Measurements from ENCODE around the gene TMEM119.

TMEM119 gene, protein sequence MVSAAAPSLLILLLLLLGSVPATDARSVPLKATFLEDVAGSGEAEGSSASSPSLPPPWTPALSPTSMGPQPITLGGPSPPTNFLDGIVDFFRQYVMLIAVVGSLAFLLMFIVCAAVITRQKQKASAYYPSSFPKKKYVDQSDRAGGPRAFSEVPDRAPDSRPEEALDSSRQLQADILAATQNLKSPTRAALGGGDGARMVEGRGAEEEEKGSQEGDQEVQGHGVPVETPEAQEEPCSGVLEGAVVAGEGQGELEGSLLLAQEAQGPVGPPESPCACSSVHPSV

DNA sequence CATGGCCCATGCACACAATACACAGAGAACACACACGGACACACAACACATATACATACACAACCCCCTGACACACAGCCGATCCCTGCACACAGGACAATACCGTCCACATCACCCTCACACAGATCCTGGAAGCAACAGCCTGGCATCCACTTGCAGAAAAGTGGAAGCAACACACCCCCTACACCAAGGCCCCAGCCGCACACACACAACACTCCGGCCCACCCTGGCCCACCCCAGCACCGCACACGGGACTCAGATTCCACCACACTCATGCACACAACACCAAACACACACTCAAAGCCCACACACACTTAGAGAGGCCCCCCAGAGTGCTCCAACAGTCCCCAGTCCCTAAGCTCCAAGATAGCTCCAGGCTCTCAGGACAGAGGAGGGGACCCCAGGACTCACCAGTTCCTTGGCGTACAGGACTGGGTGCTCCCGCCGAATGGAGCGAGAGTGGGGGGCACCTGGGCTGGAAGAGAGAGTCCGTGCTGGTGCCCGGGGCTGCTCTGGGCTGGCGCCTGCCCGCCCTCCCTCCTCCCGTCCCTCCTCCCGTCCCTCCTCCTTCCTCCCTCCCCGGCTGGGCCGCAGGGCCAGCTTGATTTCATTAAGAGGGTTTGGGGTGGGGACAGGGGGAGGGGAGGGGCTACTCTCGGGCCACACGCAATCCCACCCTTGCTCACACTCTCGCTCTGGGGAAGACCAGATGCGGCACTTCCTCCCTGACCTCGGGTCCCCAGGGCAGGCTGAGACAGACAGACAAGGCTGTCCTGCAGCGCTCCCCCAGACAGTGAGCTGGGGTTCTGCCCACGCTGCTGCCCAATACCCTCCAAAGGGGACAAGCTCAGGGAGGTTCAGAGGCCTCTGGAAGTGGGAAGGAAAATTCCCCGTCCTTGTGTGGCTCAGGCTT, at the start of gene TMEM119:
Gene TMEM119 (minus strand): TSS at position 526 of the 913 bp plus-strand sequence. CDS start 5,701 bp downstream, outside the sequence.
- DNase-seq = no peak

- DNase-seq = no peak
These were observed 49.0 kb upstream of the TMEM119 start for GRCh38 chr12:108646600-108647579.

- no peak for DNase-seq
These were observed 48.1 kb upstream of the TMEM119 start for GRCh38 chr12:108645686-108646599.

DNA sequence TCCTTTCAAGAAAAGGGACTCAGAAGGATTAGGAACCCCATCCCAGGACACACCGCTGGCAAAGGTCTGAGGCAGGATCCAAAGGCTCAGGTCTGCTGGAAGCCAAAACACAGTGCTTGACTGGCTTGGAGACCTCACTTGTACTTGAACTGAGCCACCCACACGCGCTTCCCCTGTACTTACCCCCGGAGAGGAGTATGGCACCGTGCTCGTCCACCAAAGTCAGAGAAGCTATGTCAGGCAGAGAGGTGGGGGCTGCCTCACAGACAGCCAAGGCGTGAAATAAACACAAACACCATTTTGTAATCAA, 46.9 kb upstream of the TMEM119 start:
- no peak for DNase-seq

- DNase-seq = no peak
These were observed 46.3 kb upstream of the TMEM119 start for GRCh38 chr12:108643941-108644810.

DNA sequence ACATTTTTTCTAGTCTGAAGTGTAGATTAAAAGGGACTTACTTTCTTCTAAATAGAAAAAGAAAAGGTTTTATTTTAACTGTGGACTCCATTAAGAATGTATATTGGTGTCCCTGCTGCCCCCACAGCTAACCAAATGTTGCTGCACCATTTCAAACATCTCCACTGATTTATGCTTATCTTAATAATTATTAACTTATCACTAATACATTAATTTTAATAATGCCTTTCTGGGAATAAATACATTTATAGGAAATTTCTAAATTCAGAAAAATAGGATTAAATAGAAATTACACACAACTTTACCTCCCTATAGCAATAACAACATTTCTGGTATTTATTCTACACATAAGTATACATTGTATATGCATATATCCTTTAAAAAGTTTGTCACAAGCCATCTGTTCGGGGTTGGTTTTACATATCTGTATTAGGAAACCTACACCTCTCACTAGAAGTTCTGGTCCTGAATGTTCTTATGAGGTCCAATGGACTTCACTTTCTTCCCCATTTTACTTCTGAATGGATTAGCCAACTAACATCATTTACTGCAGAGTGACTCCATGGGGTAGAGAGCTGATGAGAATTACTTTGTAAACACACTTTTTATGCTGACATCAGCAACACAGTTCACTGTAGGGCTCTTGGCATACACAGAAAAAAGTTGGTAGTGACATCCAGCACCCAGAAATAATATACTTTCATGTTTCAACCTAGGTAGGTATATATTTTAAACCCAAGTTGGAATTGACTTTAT, 45.2 kb upstream of the TMEM119 start:
- DNase-seq = no peak

GRCh38 chr12:108642269-108642870, 44.5 kb upstream of the TMEM119 start:
- DNase-seq = no peak

DNA sequence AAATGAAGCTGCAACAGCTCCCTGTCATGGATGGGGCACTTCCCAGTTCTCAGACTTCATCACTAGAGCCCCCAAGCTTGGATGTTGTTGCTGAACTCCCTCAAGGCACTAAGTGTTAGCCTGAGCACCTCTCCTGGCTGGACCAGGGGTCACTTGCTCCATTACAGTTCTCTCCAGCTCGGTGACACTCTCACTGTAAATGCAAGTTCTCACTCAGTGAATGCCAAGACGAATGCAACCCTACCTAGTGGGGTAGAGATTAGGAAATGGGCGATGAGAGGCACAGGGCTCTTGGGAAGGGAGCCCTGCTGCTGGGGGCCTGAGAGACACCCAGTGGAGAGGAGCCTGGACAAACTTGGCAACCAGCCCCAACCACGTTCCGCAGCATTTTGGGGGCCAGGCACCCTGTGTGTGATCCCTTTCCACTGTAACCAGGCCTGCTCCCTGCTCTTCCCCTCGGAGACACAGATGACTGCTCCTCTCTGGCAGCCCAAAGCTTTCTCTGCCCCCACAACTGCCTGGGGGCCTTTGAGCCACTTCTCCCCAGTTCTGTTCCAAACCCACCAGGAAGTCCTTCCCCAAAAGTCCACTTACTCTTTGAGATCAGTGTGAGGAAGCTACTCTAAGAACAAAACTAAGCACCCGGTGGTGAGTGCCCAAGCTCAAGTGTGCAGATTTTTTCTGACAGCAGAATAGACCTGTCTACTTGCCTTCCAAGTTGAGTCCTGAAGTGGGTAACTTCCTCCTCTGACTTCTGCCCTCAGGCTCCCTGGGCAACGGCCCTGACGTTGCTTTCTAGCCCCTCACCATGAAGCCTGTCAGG, 43.8 kb upstream of the TMEM119 start:
- no peak for DNase-seq

DNA sequence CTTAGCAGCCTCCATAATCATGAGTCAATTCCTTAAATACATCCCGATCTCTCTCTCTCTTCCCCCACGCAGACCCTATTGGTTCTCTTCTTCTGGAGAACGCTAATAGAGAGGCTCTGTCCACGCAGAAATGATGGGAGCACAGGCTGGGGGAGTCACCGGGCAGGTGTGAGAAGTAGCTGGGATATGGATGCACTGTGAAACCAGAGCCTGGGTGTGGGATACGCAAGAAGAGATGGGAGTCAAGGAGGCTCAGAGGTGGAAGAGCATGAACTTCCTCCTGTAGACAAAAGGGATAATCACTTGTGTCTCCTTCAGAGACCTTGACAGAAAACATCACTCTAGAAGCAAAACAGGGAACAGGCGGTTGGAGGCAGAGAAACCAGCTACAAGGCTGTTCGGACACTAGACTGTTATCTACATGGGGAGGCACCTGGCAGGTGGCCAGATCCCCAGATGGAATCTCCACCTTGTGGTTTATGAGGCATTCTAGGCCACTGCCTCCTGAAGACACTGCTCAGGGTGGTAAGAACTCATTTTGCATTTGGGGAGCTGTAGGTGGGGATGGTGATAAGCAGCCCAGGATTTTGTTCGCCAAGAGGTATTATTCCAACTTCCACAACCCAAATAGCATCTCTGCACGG, 43.0 kb upstream of the TMEM119 start:
- DNase-seq = no peak

- no peak for DNase-seq
These were observed 41.3 kb upstream of the TMEM119 start for GRCh38 chr12:108638997-108639822.

DNA sequence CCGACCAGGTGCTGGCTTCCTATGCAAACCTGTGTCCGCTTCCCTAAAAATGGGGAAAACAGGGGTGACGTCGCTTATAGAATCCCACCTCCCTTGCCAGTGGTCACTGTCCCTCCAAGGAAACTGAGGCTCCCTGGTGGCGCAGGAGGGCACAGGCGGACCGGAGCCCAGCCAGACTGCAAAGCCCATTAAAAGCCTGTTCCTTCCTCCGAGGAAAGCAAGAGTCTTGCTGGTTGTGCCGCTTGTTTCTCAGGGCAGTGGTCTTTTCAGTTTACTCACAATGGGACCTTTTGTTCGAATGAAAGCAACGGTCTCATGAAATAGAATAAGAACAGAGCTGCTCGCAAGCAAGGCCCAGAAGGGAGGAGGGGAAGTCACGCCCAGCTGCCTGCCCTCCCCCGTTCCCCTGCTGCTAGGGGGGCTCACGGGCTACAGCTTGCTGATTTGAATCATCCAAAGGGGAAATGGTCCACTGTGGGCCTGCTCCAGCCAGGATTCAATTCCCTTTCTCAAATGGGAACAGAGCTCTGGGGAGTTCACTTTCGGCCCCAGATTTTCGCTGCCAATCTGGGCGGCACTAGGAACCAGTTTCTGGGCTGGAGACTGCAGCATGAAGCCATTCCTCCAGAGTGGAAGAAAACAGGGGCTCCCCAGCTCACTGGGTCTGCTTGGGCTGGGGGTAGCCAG, 40.4 kb upstream of the TMEM119 start:
- no peak for DNase-seq

DNA sequence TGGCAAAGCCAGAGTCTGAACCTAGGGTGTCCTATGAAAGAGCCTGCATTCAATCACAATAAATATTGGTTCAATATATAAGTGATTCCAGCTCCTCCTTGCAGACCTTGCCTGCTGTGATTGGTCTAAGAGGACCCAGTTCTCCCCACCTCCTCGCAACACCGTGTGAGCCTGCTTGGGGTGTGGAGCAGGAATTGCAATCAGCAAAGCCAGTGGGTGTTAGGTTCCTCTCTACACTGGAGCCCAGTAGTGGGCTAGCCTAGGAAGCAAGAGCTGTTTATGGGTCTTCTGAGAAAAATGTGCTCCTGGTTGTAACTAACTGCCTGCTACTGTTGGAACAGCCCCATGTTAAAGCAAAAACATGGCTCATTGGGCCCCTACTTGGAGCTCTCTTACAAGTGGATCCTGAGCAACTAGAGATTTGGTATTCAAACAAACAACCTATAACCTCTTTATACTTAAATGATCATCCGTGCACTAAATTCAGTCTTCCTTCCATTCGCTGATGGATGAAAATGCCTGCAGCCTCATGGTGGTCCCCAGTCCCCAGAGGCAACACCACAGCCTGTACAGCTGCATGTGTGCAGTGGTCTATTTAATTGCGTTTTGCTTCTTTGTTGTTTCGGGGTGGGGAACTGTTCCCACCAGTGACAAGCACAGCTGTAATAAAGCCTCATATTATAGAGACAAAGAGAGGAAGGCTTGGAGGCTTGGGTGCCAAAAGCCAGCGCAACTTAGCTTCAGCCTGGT, 39.5 kb upstream of the TMEM119 start:
- DNase-seq = no peak

- no peak for DNase-seq
These were observed 38.3 kb upstream of the TMEM119 start for GRCh38 chr12:108635997-108636808.

DNA sequence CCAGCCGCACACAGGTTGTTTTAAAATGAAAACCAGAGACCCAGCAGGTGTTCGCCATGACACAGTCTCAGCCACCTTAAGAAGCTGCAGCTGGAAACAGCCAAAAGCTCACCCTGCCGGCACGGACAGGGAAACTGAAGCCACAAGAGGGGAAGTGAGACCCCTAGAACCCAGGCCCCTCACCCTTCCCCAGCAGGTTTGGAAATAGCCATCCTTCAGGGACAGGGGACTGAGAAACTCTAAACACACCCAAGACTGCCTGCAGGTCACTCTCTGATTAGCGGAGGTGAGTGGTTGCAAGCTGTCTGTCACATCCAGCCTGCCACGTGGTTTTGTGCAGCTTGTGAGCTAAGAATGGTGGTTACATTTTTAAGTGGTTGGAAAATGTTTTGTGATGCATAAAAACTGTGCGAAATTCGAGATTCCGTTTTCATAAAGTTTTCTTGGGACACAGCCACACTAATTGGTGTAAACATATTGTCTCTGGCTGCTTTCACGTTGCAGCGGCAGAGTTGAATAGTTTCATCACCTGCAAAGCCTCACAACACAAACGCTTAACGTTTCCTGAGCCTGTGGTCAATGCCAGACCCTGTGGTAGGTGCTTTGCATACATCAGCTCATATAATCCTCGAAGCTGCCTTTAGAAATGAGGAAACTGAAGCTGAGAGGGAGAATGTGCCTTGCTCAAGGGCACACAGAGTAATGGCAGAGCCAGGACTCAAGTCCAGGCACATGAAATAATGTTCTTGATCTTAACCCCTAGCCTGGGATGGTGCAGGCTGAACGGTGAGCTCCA, 37.5 kb upstream of the TMEM119 start:
- no peak for DNase-seq

Data from 8988T (cell line).